HCT116 (cell line): ENCODE measurements around the gene KATNAL1. TPM values are rescaled to one million over a fixed set of nuclear protein-coding genes. Genes with fewer than 3 reads are reported as not detected.

Experiments used
- ATAC-seq: fragments of 200-7000 bp; cut with Tn5 transposase; 2 replicates; pipeline ENCODE4 v1.9.1; 2020; ENCODE audit warnings: mild to moderate bottlenecking, moderate library complexity
- BruUV-seq: library from RNA; stranded (reverse); fragments of 400-500 nt; replicated peaks from 2 replicates; lab custom pipeline; 2021; lab: Mats Ljungman, UMichigan
- CTCF ChIA-PET: fragments of 300-600 bp; sonication (Branson Sonifier 250); formaldehyde crosslinking; loops from one replicate; lab custom pipeline; 2021; ENCODE audit warnings: antibody characterized with exemption; lab: Charles Lee
- POLR2A ChIA-PET: fragments of 300-600, 350-600 bp; sonication (Branson Sonifier 250); formaldehyde crosslinking; loops from one replicate; lab custom pipeline; 2021; ENCODE audit warnings: antibody characterized with exemption; lab: Charles Lee
- RAD21 ChIA-PET, 2 experiments: fragments of 300-600 bp; sonication (Branson Sonifier 250); formaldehyde crosslinking; loops; one replicate each; lab custom pipeline; 2023; ENCODE audit warnings: low total read pairs in 2 of 2; ENCODE audit not compliant: uncharacterized antibody in 2 of 2, unreplicated experiment in 2 of 2, low non-redundant PET in 1 of 2; lab: Charles Lee
- DNase-seq: peaks from one replicate; pipeline ENCODE4 v3.0.0-alpha.2; 2010; ENCODE audit warnings: low read depth, low spot score
- H2AFZ ChIP-seq: fragments of 200-600 bp; shearing (Covaris generic), sonication (generic); 2 replicates; pipeline ENCODE4 v1.6.1; 2017; ENCODE audit warnings: low read depth, mixed run types, mixed read lengths, antibody characterized with exemption, low read length; ENCODE audit not compliant: poor library complexity, severe bottlenecking
- H3K27ac ChIP-seq: 2 replicates; pipeline ENCODE4 v1.5.1; 2012; ENCODE audit warnings: low read depth, low read length
- H3K27me3 ChIP-seq: fragments of 200-600 bp; sonication (generic); 2 replicates; pipeline ENCODE4 v1.6.1; 2016; ENCODE audit warnings: mixed run types, low read length, mixed read lengths; ENCODE audit not compliant: insufficient read depth
- H3K36me3 ChIP-seq, 2 experiments: fragments of 200-500 bp in 1 of 2; fragments of 200-600 bp in 1 of 2; sonication (Bioruptor generic) in 1 of 2; sonication (generic) in 1 of 2; 2 replicates each; pipeline versions ENCODE4 v1.5.1 to v1.6.1; 2014 to 2016; ENCODE audit warnings: low read length in 2 of 2, inconsistent platforms in 1 of 2, mixed read lengths in 1 of 2, mixed run types in 1 of 2; ENCODE audit not compliant: insufficient read depth in 2 of 2, control insufficient read depth in 1 of 2
- H3K4me1 ChIP-seq, 2 experiments: fragments of 200-600 bp in 1 of 2; sonication (generic) in 1 of 2; 2 replicates each; pipeline versions ENCODE4 v1.5.1 to v1.6.1; 2012 to 2017; ENCODE audit warnings: low read length in 2 of 2, inconsistent platforms in 1 of 2, mild to moderate bottlenecking in 1 of 2, mixed read lengths in 1 of 2, mixed run types in 1 of 2, moderate library complexity in 1 of 2; ENCODE audit not compliant: insufficient read depth in 2 of 2, control insufficient read depth in 1 of 2
- H3K4me2 ChIP-seq: fragments of 200-600 bp; sonication (generic); 2 replicates; pipeline ENCODE4 v1.6.1; 2017; ENCODE audit warnings: mixed run types, low read length, mixed read lengths
- H3K4me3 ChIP-seq, 2 experiments: fragments of 200-600 bp in 1 of 2; sonication (generic) in 1 of 2; replicated peaks in 1 of 2; 2 replicates each; pipeline ENCODE4 v1.5.1; 2011 to 2016; ENCODE audit warnings: low read length in 2 of 2, control low read depth in 1 of 2, low read depth in 1 of 2, mild to moderate bottlenecking in 1 of 2, mixed read lengths in 1 of 2, mixed run types in 1 of 2
- H3K79me2 ChIP-seq: fragments of 200-600 bp; sonication (generic); 2 replicates; pipeline ENCODE4 v1.6.1; 2017; ENCODE audit warnings: mild to moderate bottlenecking, mixed run types, low read length, moderate library complexity, mixed read lengths; ENCODE audit not compliant: insufficient read depth
- H3K9ac ChIP-seq: fragments of 200-600 bp; sonication (generic); 2 replicates; pipeline ENCODE4 v1.6.1; 2016; ENCODE audit warnings: low read length, mixed read lengths
- H3K9me2 ChIP-seq: fragments of 200-600 bp; sonication (generic), shearing (Covaris generic); 2 replicates; pipeline ENCODE4 v1.6.1; 2017; ENCODE audit warnings: mixed run types, mild to moderate bottlenecking, moderate library complexity; ENCODE audit not compliant: insufficient read depth
- H3K9me3 ChIP-seq, 2 experiments: fragments of 200-500 bp in 1 of 2; fragments of 200-600 bp in 1 of 2; sonication (Bioruptor generic) in 1 of 2; sonication (generic) in 1 of 2; 2 replicates each; pipeline ENCODE4 v1.6.1; 2014 to 2017; ENCODE audit warnings: low read length in 2 of 2, mixed read lengths in 2 of 2, inconsistent platforms in 1 of 2, low read depth in 1 of 2, mild to moderate bottlenecking in 1 of 2, mixed run types in 1 of 2, moderate library complexity in 1 of 2; ENCODE audit not compliant: control insufficient read depth in 1 of 2, insufficient read depth in 1 of 2
- H4K20me1 ChIP-seq: fragments of 200-600 bp; sonication (generic), shearing (Covaris generic); 2 replicates; pipeline ENCODE4 v1.6.1; 2017; ENCODE audit warnings: mixed run types, mild to moderate bottlenecking, moderate library complexity; ENCODE audit not compliant: insufficient read depth
- CBX3 ChIP-seq: IDR thresholded peaks from 2 replicates; pipeline ENCODE4 v1.6.1; 2012; ENCODE audit warnings: low read depth
- CEBPB ChIP-seq: IDR thresholded peaks from 2 replicates; pipeline ENCODE4 v1.6.1; 2012; ENCODE audit warnings: low read depth
- EGR1 ChIP-seq: IDR thresholded peaks from 2 replicates; pipeline ENCODE4 v1.6.1; 2012; ENCODE audit warnings: low read depth
- EZH2 ChIP-seq: fragments of 200-600 bp; sonication (generic); IDR thresholded peaks from 2 replicates; pipeline ENCODE4 v1.6.1; 2017; ENCODE audit warnings: antibody characterized with exemption, mixed run types
- EZH2phosphoT487 ChIP-seq: fragments of 200-600 bp; IDR thresholded peaks from 2 replicates; pipeline ENCODE4 v1.6.1; 2018; ENCODE audit warnings: antibody characterized with exemption, borderline replicate concordance
- FOSL1 ChIP-seq: IDR thresholded peaks from 2 replicates; pipeline ENCODE4 v1.6.1; 2012; ENCODE audit warnings: low read depth
- POLR2A ChIP-seq: IDR thresholded peaks from 2 replicates; pipeline ENCODE4 v1.7.0; 2011; ENCODE audit warnings: borderline replicate concordance; ENCODE audit not compliant: insufficient read depth, insufficient read length; ENCODE audit errors: extremely low read depth
- SRF ChIP-seq: IDR thresholded peaks from 2 replicates; pipeline ENCODE4 v1.6.1; 2012; ENCODE audit warnings: low read depth
- ZFX ChIP-seq: fragments of 450-650 bp; IDR thresholded peaks from 2 replicates; pipeline ENCODE4 v1.6.1; 2017
- intact Hi-C: fragments of 100-400 bp; cut with micrococcal nuclease; formaldehyde crosslinking; loops from 2 replicates; pipeline ENCODE4 v1.10.0; 2022
- total RNA-seq: library from RNA; stranded (reverse); gene quantifications from one replicate; pipeline ENCODE4 v1.2.1, GENCODE V29; 2021; ENCODE audit not compliant: unreplicated experiment
- TF ChIP-seq, protein P1 (sequence below): IDR thresholded peaks from 2 replicates; pipeline ENCODE4 v1.6.1; 2011; ENCODE audit warnings: mild to moderate bottlenecking, low read length, moderate library complexity; ENCODE audit not compliant: insufficient replicate concordance; ENCODE audit errors: extremely low read depth

KATNAL1 gene
- total RNA-seq, 1 experiment from 2014 or later, result 17.3 TPM

DNA sequence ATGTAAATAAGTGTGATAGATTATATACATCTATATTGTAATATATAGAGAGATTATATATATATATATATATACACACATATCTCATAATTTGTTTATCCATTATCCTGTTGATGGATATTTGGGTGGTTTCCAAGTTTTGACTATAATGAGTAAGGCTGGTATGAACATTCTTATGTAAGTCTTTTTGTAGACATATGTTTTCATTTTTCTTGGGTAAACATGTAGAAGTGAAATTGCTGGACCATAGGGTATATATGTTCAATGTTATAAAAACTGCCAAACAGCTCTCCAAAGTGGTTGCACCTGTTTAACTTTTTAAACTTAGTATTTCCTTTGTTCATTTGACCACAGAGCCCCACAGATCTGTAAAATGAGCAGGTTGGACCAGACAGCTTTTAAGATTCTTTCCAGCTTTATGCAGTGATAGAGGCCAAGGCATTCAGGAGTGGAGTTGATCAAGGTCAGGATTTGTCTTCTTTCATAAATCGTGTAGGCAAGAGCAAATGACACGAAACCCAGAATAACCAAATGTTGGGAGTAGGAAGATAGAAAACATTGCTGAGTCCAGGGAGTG lies 21.7 kb upstream of the KATNAL1 start (continued):
- no peak for TF ChIP-seq ZFX
- TF ChIP-seq, protein P1, sequence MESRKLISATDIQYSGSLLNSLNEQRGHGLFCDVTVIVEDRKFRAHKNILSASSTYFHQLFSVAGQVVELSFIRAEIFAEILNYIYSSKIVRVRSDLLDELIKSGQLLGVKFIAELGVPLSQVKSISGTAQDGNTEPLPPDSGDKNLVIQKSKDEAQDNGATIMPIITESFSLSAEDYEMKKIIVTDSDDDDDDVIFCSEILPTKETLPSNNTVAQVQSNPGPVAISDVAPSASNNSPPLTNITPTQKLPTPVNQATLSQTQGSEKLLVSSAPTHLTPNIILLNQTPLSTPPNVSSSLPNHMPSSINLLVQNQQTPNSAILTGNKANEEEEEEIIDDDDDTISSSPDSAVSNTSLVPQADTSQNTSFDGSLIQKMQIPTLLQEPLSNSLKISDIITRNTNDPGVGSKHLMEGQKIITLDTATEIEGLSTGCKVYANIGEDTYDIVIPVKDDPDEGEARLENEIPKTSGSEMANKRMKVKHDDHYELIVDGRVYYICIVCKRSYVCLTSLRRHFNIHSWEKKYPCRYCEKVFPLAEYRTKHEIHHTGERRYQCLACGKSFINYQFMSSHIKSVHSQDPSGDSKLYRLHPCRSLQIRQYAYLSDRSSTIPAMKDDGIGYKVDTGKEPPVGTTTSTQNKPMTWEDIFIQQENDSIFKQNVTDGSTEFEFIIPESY, result no peak
- TF ChIP-seq EZH2, result no peak
- no peak for TF ChIP-seq FOSL1
- TF ChIP-seq SRF, result no peak
- no peak for TF ChIP-seq CBX3
- TF ChIP-seq POLR2A, result no peak
- TF ChIP-seq, all 23 proteins: peak for 0

- no peak overlapping the region for H3K27ac ChIP-seq
- no peak overlapping the region for H2AFZ ChIP-seq
- H3K9ac ChIP-seq, result no peak overlapping the region
- H3K4me2 ChIP-seq, result no peak overlapping the region
- BruUV-seq, result no TSS peak
- ChIA-PET RAD21 (no interaction called here), CTCF (no interaction called here), POLR2A (no interaction called here)
- no peaks in the 10 kb centered on the region for H3K9me2 ChIP-seq
- no peak for DNase-seq
- no peaks in the 10 kb centered on the region for H3K9me3 ChIP-seq
- H3K36me3 ChIP-seq, result no peaks in the 10 kb centered on the region
- H3K4me3 ChIP-seq, result no peak overlapping the region
- no peaks in the 10 kb centered on the region for H3K79me2 ChIP-seq
- no peaks in the 10 kb centered on the region for H4K20me1 ChIP-seq
- TF ChIP-seq CEBPB (no peak), EZH2phosphoT487 (no peak), EZH2 (no peak), SRF (no peak), FOSL1 (no peak), EGR1 (no peak), ZFX (no peak)
- TF ChIP-seq, protein P1, result no peak
- TF ChIP-seq, all 23 proteins: peak for 0
- intact Hi-C loops, result no loop called here
- peaks cover 6 to 14% of the 10 kb centered on the region in 2 experiments for H3K4me1 ChIP-seq
- no peaks in the 10 kb centered on the region for H3K27me3 ChIP-seq
- no peak for ATAC-seq
Observed at GRCh38 chr13:30325668-30326067, 18.3 kb upstream of the KATNAL1 start.
